GM10248 (cell line): ENCODE data around the gene NMNAT1.
"Not testable (repeated sequence)": the region's sequence is repeated elsewhere in the genome, so short reads cannot be mapped to it uniquely, and the experiment has no call there.

Experiments
- CTCF ChIA-PET: fragments of 300-600 bp; sonication (Branson Sonifier 250); formaldehyde crosslinking; extraction: SDS; loops from one replicate; lab custom pipeline; 2021; ENCODE audit warnings: antibody characterized with exemption; lab: Yijun Ruan, JAX
- POLR2A ChIA-PET: fragments of 350-650 bp; sonication (Branson Sonifier 250); formaldehyde crosslinking; extraction: SDS; loops from one replicate; lab custom pipeline; 2020; ENCODE audit warnings: antibody characterized with exemption; lab: Yijun Ruan, JAX
- DNase-seq: peaks from one replicate; pipeline ENCODE4 v3.0.0; 2012; ENCODE audit errors: extremely low spot score
- CTCF ChIP-seq: IDR thresholded peaks from 2 replicates; pipeline ENCODE4 v1.5.1; 2012; ENCODE audit warnings: mild to moderate bottlenecking, low read depth; ENCODE audit errors: extremely low read depth, missing control alignments, control extremely low read depth

Gene NMNAT1

GRCh38 chr1:10007169-10007568 is 63.9 kb downstream of the NMNAT1 start:
- TF ChIP-seq CTCF: no peak
- ChIA-PET POLR2A (no interaction called here), CTCF (no interaction called here)
- DNase-seq: no peak

DNA sequence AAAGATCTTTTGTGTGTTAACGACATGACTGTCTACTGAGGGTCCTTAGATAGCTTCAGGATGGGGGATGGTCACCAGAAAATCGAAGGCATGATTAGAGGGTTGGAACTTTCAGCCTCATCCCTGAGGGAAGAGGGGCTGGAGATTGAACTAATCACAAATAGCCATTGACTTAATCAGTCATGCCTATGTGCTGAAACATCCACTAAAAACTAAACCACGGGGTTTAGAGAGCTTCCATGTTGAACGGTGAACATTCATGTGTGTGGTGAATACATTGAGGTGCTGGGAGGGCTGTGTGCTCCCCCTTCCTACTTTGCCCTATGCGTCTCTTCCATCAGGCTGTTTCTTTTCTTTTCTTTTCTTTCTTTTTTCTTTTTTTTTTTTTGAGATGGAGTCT is 70.7 kb downstream of the NMNAT1 start:
- ChIA-PET CTCF (no interaction called here), POLR2A (no interaction called here)
- no peak for DNase-seq
- no peak for TF ChIP-seq CTCF

DNA sequence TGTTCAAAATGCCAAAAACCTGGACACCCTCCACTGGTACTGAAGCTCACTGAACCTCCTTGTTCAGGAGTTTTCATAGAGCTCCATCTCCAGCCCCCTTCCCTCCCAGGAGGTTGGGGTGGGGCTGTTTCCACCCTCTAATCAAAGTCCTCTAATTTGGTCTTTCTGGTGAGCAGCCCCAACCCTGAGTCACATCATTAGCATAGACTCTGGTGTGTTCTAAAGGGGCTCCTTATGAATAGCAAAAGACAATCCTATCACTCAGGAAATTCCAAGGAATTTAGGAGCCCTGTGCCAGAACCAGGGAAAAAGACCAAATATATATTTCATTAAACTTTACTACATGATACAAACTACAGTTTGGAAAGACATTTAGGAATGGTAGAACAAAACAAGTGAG is 76.3 kb downstream of the NMNAT1 start:
- POLR2A ChIA-PET: no interaction called here

GRCh38 chr1:10020086-10020485 is 76.8 kb downstream of the NMNAT1 start:
- no peak for DNase-seq
- TF ChIP-seq CTCF: no peak
- ChIA-PET POLR2A (no interaction called here), CTCF (no interaction called here)

More for the DNA sequence above, 76.3 kb downstream of the NMNAT1 start:
- DNase-seq: no peak
- TF ChIP-seq CTCF: no peak
- CTCF ChIA-PET: no interaction called here

GRCh38 chr1:10020678-10021077 is 77.4 kb downstream of the NMNAT1 start:
- DNase-seq, CTCF ChIA-PET, POLR2A ChIA-PET: not testable (repeated sequence)

- POLR2A ChIA-PET, DNase-seq, CTCF ChIA-PET: not testable (repeated sequence)
Observed at GRCh38 chr1:10021992-10022391, 78.7 kb downstream of the NMNAT1 start.

- no peak for DNase-seq
- TF ChIP-seq CTCF: no peak
- POLR2A ChIA-PET: no interaction called here
- CTCF ChIA-PET: no interaction called here
Observed at GRCh38 chr1:10022656-10023055, 79.4 kb downstream of the NMNAT1 start.

- no peak for TF ChIP-seq CTCF
- CTCF ChIA-PET: no interaction called here
- POLR2A ChIA-PET: interaction anchor here (0.6 kb wide), 1 partner anchor 190 kb away, joined by 4 read pairs; no protein-coding TSS in a partner anchor
- DNase-seq: no peak
Observed at GRCh38 chr1:10025354-10025753, 82.1 kb downstream of the NMNAT1 start.
